Esophagus squamous epithelium (tissue), 4 donors: ENCODE measurements around the gene COMMD1.

Experiments used
- CTCF ChIP-seq, 6 experiments: fragments of 450-650 bp in 4 of 6; fragments of 200-600 bp in 2 of 6; sonication (generic) in 2 of 6; IDR thresholded peaks; one replicate each; pipeline ENCODE4 v1.5.1; 2016 to 2019; ENCODE audit warnings: antibody characterized with exemption in 6 of 6, mild to moderate bottlenecking in 4 of 6, moderate library complexity in 4 of 6
- POLR2A ChIP-seq, 4 donors: fragments of 450-650 bp; IDR thresholded peaks; one replicate each; pipeline ENCODE4 v1.6.1; 2017; ENCODE audit warnings: antibody characterized with exemption in 4 of 4, mild to moderate bottlenecking in 4 of 4, moderate library complexity in 3 of 4

- TF ChIP-seq POLR2A (IDR thresholded peaks at IDR 0.05) (no peak), CTCF (IDR thresholded peaks at IDR 0.05) (no peak)
These were observed 102.1 kb downstream of the COMMD1 start for GRCh38 chr2:62007555-62007954.
